IMR-90 (cell line): ENCODE results near the gene SLC19A1. TPM values are rescaled to one million over a fixed set of nuclear protein-coding genes. Genes with fewer than 3 reads are reported as not detected.

Experiments
- ATAC-seq: fragments of 200-7000 bp; cut with Tn5 transposase; 2 replicates; pipeline ENCODE4 v1.9.1; 2020; ENCODE audit warnings: low read depth, mild to moderate bottlenecking, moderate library complexity
- BruUV-seq: library from RNA; stranded (reverse); fragments of 400-500 nt; replicated peaks from 2 replicates; lab custom pipeline; 2021; lab: Mats Ljungman, UMichigan
- CTCF ChIA-PET: fragments of 300-600 bp; formaldehyde crosslinking; extraction: SDS; loops from one replicate; lab custom pipeline; 2021; ENCODE audit warnings: antibody characterized with exemption; lab: Yijun Ruan, JAX
- POLR2A ChIA-PET: fragments of 300-600 bp; sonication (Branson Sonifier 250); formaldehyde crosslinking; loops from one replicate; lab custom pipeline; 2022; ENCODE audit warnings: antibody characterized with exemption; ENCODE audit not compliant: unreplicated experiment; lab: Charles Lee
- DNase-seq: peaks from one replicate; pipeline ENCODE4 v3.0.0; 2013
- H2AFZ ChIP-seq: replicated peaks from 2 replicates; pipeline ENCODE3; 2013; ENCODE audit warnings: low read length, mild to moderate bottlenecking; ENCODE audit not compliant: poor library complexity
- H2AK5ac ChIP-seq: 2 replicates; pipeline ENCODE4 v1.6.1; 2013; ENCODE audit warnings: low read depth, low read length, inconsistent platforms
- H2AK9ac ChIP-seq: replicated peaks from 2 replicates; pipeline ENCODE3; 2013; ENCODE audit warnings: mild to moderate bottlenecking, low read depth, low read length, moderate library complexity; ENCODE audit not compliant: poor library complexity
- H2BK120ac ChIP-seq: 2 replicates; pipeline ENCODE4 v1.6.1; 2013; ENCODE audit warnings: low read depth, low read length, inconsistent platforms
- H2BK15ac ChIP-seq: 3 replicates; pipeline ENCODE4 v1.6.1; 2013; ENCODE audit warnings: low read depth, low read length, inconsistent platforms
- H2BK20ac ChIP-seq: 2 replicates; pipeline ENCODE4 v1.6.1; 2013; ENCODE audit warnings: low read depth, mild to moderate bottlenecking, inconsistent platforms, low read length, moderate library complexity
- H2BK5ac ChIP-seq: 2 replicates; pipeline ENCODE4 v1.6.1; 2013; ENCODE audit warnings: mild to moderate bottlenecking, low read depth, low read length, inconsistent platforms; ENCODE audit not compliant: poor library complexity, severe bottlenecking
- H3K14ac ChIP-seq: replicated peaks from 2 replicates; pipeline ENCODE4 v1.6.1; 2013; ENCODE audit warnings: low read depth, low read length, inconsistent platforms
- H3K18ac ChIP-seq: 2 replicates; pipeline ENCODE4 v1.6.1; 2013; ENCODE audit warnings: low read depth, low read length, control low read depth
- H3K23ac ChIP-seq: 2 replicates; pipeline ENCODE4 v1.6.1; 2013; ENCODE audit warnings: low read depth, low read length, inconsistent platforms
- H3K27ac ChIP-seq: 2 replicates; pipeline ENCODE4 v1.5.1; 2013; ENCODE audit warnings: mild to moderate bottlenecking, control low read depth, low read length; ENCODE audit not compliant: insufficient read depth
- H3K27me3 ChIP-seq: 2 replicates; pipeline ENCODE4 v1.6.1; 2013; ENCODE audit warnings: low read length; ENCODE audit not compliant: control insufficient read depth, insufficient read depth
- H3K36me3 ChIP-seq: 2 replicates; pipeline ENCODE4 v1.6.1; 2013; ENCODE audit warnings: low read length, mixed read lengths; ENCODE audit not compliant: control insufficient read depth, insufficient read depth
- H3K4ac ChIP-seq: 2 replicates; pipeline ENCODE4 v1.6.1; 2013; ENCODE audit warnings: low read depth, low read length, inconsistent platforms
- H3K4me1 ChIP-seq: 2 replicates; pipeline ENCODE4 v1.6.1; 2013; ENCODE audit warnings: low read length, mixed read lengths; ENCODE audit not compliant: control insufficient read depth, insufficient read depth
- H3K4me2 ChIP-seq: 2 replicates; pipeline ENCODE4 v1.6.1; 2013; ENCODE audit warnings: low read depth, mild to moderate bottlenecking, control low read depth, low read length, moderate library complexity
- H3K4me3 ChIP-seq: 2 replicates; pipeline ENCODE4 v1.5.1; 2013; ENCODE audit warnings: low read depth, mild to moderate bottlenecking, control low read depth, low read length, moderate library complexity; ENCODE audit not compliant: insufficient read depth
- H3K56ac ChIP-seq: 2 replicates; pipeline ENCODE4 v1.6.1; 2013; ENCODE audit warnings: low read length, inconsistent platforms; ENCODE audit not compliant: insufficient read depth; ENCODE audit errors: extremely low read depth
- H3K79me1 ChIP-seq, 2 experiments: 2 replicates each; pipeline ENCODE4 v1.6.1; 2013; ENCODE audit warnings: low read length in 2 of 2, inconsistent platforms in 1 of 2, low read depth in 1 of 2
- H3K9ac ChIP-seq: 2 replicates; pipeline ENCODE4 v1.6.1; 2013; ENCODE audit warnings: low read depth, low read length, control low read depth
- H3K9me1 ChIP-seq: 2 replicates; pipeline ENCODE4 v1.6.1; 2013; ENCODE audit warnings: low read length, inconsistent platforms; ENCODE audit not compliant: insufficient read depth
- H3K9me3 ChIP-seq: 2 replicates; pipeline ENCODE4 v1.6.1; 2013; ENCODE audit warnings: low read length; ENCODE audit not compliant: control insufficient read depth, insufficient read depth
- H4K20me1 ChIP-seq: 2 replicates; pipeline ENCODE4 v1.6.1; 2013; ENCODE audit warnings: low read length, inconsistent platforms; ENCODE audit not compliant: insufficient read depth
- H4K5ac ChIP-seq: 2 replicates; pipeline ENCODE4 v1.6.1; 2013; ENCODE audit warnings: mild to moderate bottlenecking, low read depth, low read length, control low read depth
- H4K8ac ChIP-seq, 2 experiments: 2 replicates each; pipeline ENCODE4 v1.6.1; 2013; ENCODE audit warnings: low read depth in 2 of 2, low read length in 2 of 2, control low read depth in 1 of 2, inconsistent platforms in 1 of 2
- H4K91ac ChIP-seq: 2 replicates; pipeline ENCODE4 v1.6.1; 2013; ENCODE audit warnings: low read depth, low read length, inconsistent platforms; ENCODE audit not compliant: insufficient read depth
- CEBPB ChIP-seq: IDR thresholded peaks from 2 replicates; pipeline ENCODE4 v1.6.1; 2012; ENCODE audit warnings: low read depth, low read length, improper control_type of control experiment
- WGBS, 2 experiments: methylation state at CpG; one replicate each; pipeline versions ENCODE4 v1.1.5 to v1.1.7; 2013; ENCODE audit warnings: missing lambda C conversion rate in 2 of 2; ENCODE audit not compliant: insufficient read length in 1 of 2; ENCODE audit errors: extremely low coverage in 2 of 2; 5-methylcytosine and 5-hydroxymethylcytosine counted together
- dilution Hi-C: fragments of 300-500 bp; cut with HindIII; formaldehyde crosslinking; loops from one replicate; pipeline ENCODE4 v1.14.3; 2018; ENCODE audit warnings: low sequenced_read_pairs; ENCODE audit not compliant: unreplicated experiment
- in situ Hi-C: fragments of 300-500 bp; cut with MboI; formaldehyde crosslinking; loops from 3 replicates; pipeline ENCODE4 v1.14.3; 2019; ENCODE audit warnings: low sequenced_read_pairs, inconsistent platforms, mixed read lengths
- intact Hi-C: fragments of 100-400 bp; cut with micrococcal nuclease; formaldehyde crosslinking; loops from 2 replicates; pipeline ENCODE4 v1.10.0; 2022
- polyA plus RNA-seq, 3 experiments: library from polyadenylated mRNA; depleted of rRNA; stranded (reverse); fragments of >200 nt; gene quantifications; 2 replicates each; pipeline ENCODE4 v1.2.3, GENCODE V29; 2012; ENCODE audit warnings: low replicate concordance in 1 of 3
- total RNA-seq: library from RNA; depleted of rRNA; stranded (reverse); fragments of >200 nt; gene quantifications from 2 replicates; pipeline ENCODE4 v1.2.3, GENCODE V29; 2012

The SLC19A1 gene
- total and polyA plus RNA-seq, 2 of the 4 experiments (the other 2 are of a cell fraction), result 2.2 to 16.2 TPM

DNA sequence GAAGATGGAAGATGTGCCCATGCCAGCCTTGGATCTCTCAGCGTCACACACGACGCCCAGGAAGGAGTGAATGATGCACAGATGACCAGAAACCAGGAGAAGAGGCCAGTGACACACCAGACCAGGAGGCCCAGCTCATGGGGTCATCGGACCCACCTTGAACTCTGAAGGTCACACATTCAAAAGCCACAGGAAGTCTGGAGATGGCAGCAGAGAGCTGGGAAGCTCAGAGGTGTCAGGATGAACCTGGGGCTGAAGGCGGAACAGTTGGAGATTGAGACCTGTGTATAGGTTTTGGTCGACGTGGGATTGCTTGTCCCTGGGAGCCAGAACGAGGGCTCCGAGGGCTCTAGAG is 43.6 kb downstream of the SLC19A1 start:
- no peak overlapping the region for H2AK5ac ChIP-seq
- H4K5ac ChIP-seq, result no peak overlapping the region
- H3K36me3 ChIP-seq, result peaks cover 64% of the 10 kb centered on the region
- POLR2A ChIA-PET, result no interaction called here
- no peak overlapping the region for H4K91ac ChIP-seq
- no peak overlapping the region for H3K56ac ChIP-seq
- BruUV-seq, result no TSS peak
- no peak overlapping the region for H2BK15ac ChIP-seq
- in situ Hi-C loops, result no loop called here
- no peak overlapping the region for H3K4ac ChIP-seq
- no peak overlapping the region for H3K4me3 ChIP-seq
- H2BK5ac ChIP-seq, result no peak overlapping the region
- no peak overlapping the region for H2AK9ac ChIP-seq
- peaks cover 0 to 8% of the 10 kb centered on the region in 2 experiments; a peak in 1 of 4 replicates for H3K79me1 ChIP-seq
- H3K4me2 ChIP-seq, result no peak overlapping the region
- no peak overlapping the region for H4K8ac ChIP-seq
- no peak overlapping the region for H3K14ac ChIP-seq
- DNase-seq (no peak), ATAC-seq (no peak)
- WGBS, 2 experiments, result 90% methylated on average over 5 of the region's 9 CpGs; no CpG with 5 or more reads in 1 of the 2 experiments
- H3K4me1 ChIP-seq, result no peaks in the 10 kb centered on the region
- dilution Hi-C loops, result no loop called here
- intact Hi-C loops, result no loop called here
- no peaks in the 10 kb centered on the region for H3K27me3 ChIP-seq
- no peak overlapping the region for H2BK20ac ChIP-seq
- CTCF ChIA-PET, result no interaction called here
- H3K18ac ChIP-seq, result no peak overlapping the region
- no peaks in the 10 kb centered on the region for H3K9me3 ChIP-seq
- no peak overlapping the region for H3K27ac ChIP-seq
- no peak overlapping the region for H3K23ac ChIP-seq
- no peak overlapping the region for H2BK120ac ChIP-seq
- no peak for TF ChIP-seq CEBPB
- no peak overlapping the region for H2AFZ ChIP-seq
- peaks cover 6% of the 10 kb centered on the region for H3K9me1 ChIP-seq
- H3K9ac ChIP-seq, result no peak overlapping the region
- H4K20me1 ChIP-seq, result no peaks in the 10 kb centered on the region
